Activated naive CD8-positive, alpha-beta T cell (primary cell): ENCODE results near the gene FAM20A.
"Not testable (repeated sequence)": the region's sequence is repeated elsewhere in the genome, so short reads cannot be mapped to it uniquely, and the experiment has no call there.

Source experiments
- H3K27ac Mint-ChIP-seq: one replicate; pipeline ENCODE4 v1.8.0; 2021; ENCODE audit warnings: mixed read lengths
- H3K27me3 Mint-ChIP-seq: one replicate; pipeline ENCODE4 v1.8.0; 2021; ENCODE audit warnings: mixed read lengths
- H3K36me3 Mint-ChIP-seq: one replicate; pipeline ENCODE4 v1.8.0; 2021; ENCODE audit warnings: mixed read lengths
- H3K4me1 Mint-ChIP-seq: one replicate; pipeline ENCODE4 v1.8.0; 2021; ENCODE audit warnings: low read depth, mixed read lengths
- H3K4me3 Mint-ChIP-seq: one replicate; pipeline ENCODE4 v1.8.0; 2021; ENCODE audit warnings: mild to moderate bottlenecking, mixed read lengths
- H3K9me3 Mint-ChIP-seq: one replicate; pipeline ENCODE4 v1.8.0; 2021; ENCODE audit warnings: low read depth, mixed read lengths

The FAM20A gene

DNA sequence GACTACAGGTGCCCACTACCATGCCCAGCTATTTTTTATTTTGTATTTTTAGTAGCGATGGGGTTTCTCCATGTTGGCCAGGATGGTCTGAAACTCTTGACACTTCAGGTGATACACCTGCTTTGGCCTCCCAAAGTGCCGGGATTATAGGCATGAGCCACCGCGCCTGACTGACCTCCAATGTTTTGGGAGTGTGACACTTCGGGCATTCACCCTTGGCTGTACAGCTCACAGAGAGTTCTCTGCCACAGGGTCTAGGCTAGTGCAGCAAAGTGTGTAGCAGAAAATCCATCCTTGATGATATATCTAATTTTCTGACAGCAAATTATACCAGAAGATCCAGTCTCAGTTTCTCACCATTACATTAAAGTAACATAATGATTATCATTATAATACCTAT, 14.1 kb downstream of the FAM20A start:
- Mint-ChIP-seq H3K27me3 (peaks cover 11% of the 10 kb centered on the region), H3K27ac (no peak overlapping the region), H3K4me1 (no peaks in the 10 kb centered on the region), H3K4me3 (no peak overlapping the region), H3K9me3 (peaks cover 10% of the 10 kb centered on the region), H3K36me3 (peaks cover 2% of the 10 kb centered on the region)

DNA sequence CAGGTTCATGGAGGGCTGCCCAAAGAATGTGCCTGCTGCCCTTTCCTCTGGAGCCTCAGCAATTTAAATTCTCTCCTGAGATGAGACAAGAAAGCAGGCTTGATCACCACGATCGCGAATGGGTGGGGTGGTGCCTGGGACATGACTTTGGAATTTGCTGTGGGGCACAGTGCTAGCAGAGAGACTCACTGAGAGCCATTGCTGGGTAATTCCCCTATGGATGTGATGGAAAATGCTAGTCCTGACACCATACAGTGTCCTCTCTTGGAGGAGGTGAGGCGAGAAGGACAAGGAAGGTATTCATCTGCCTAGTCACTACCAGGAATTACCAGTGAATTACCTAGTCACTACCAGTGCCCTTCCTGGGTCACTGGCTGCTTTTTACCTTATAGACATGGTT, 15.5 kb downstream of the FAM20A start:
- Mint-ChIP-seq H3K27me3 (peaks cover 9% of the 10 kb centered on the region), H3K4me3 (no peak overlapping the region), H3K27ac (no peak overlapping the region), H3K9me3 (peaks cover 10% of the 10 kb centered on the region), H3K36me3 (peaks cover 2% of the 10 kb centered on the region), H3K4me1 (no peaks in the 10 kb centered on the region)

DNA sequence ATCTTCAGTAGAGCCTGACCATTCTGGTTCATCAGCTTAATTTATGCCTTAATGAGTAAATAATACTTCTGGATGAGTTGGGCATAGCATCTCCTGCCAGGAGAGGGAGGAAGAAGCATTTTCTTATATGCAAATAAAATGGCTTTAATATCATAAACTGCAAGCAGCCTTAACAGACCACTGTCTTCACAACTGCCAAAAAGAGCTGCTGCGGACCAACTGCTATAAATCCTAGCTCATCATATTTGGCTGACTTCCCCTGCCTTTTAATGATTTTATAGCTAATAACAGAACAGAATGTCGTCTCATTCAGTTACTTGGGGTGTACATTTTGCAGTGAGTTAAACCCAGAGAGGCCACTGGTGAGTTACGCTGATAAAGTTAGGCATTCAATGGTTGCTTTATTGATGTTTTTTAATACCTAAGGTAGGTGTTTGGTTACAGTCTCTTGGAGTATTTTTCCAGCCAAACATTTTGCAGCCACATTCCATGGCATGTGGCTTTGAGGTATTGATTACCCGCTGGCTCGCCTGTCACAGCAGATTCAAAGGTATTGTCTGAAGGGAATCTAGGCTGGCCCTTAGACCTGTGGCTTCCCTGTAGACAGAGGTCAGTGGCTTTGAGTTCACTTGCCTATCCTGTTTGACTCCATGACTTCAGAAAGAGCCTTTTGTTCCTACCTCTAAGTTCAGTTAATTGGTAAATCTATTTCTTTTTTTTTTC, 16.4 kb downstream of the FAM20A start:
- H3K4me1 Mint-ChIP-seq = no peaks in the 10 kb centered on the region
- no peak overlapping the region for H3K4me3 Mint-ChIP-seq
- peaks cover 9% of the 10 kb centered on the region for H3K27me3 Mint-ChIP-seq
- H3K27ac Mint-ChIP-seq = no peak overlapping the region
- H3K9me3 Mint-ChIP-seq = peaks cover 10% of the 10 kb centered on the region
- peaks cover 2% of the 10 kb centered on the region for H3K36me3 Mint-ChIP-seq

DNA sequence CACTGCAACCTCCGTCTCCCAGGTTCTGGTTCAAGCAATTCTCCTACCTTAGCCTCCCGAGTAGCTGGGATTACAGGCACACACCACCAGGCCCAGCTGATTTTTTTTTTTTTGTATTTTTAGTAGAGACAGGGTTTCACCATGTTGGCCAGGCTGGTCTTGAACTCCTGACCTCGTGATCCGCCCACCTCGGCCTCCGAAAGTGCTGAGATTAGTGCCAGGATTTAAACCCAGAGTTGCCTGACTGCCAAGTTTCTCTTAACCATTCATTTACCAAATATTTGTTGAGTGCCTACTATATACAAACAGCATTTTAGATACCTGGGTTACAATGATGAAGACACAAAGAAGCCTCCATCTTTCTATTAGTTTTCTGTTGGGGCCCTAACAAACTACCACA, 18.3 kb downstream of the FAM20A start:
- not testable (repeated sequence) for H3K36me3 Mint-ChIP-seq, H3K4me1 Mint-ChIP-seq, H3K9me3 Mint-ChIP-seq, H3K27ac Mint-ChIP-seq, H3K27me3 Mint-ChIP-seq, H3K4me3 Mint-ChIP-seq

DNA sequence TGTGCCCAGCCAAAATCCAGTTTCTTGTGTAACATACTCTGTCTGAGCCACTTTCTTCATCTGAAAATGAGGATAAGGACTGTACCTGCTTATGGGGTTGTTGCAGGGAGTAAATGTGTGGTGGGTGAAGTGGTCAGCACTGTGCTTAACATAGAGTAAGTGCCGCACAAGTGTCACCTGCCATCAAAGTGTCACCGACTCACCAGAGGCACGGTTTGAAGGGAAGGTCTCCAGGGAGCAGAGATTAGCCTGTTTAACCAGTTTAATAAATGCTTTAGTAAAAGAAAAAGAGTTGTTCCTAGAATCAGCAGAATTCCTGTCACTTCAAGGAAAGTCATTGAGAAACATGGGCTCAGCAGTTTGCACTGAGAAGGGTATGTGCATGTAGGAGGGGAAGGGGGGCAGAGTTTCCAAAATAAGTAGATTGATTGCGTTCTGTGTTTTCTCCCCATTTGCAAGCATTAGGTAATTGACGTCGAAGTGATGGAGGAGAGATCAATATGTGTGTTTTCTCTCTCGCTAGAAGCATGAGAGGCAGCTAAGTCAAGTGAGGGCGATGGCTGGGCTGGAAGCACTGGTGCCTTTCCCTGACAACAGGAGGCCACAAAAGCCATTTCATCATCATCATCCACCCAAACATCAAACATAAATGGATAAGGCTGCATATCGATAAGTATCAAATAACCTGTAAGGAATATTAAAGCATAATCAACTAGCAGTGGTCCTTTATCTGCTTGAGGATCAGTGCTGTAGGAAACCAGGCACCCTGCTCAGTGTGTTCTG, 19.1 kb downstream of the FAM20A start:
- H3K36me3 Mint-ChIP-seq = no peaks in the 10 kb centered on the region
- no peaks in the 10 kb centered on the region for H3K9me3 Mint-ChIP-seq
- peaks cover under 1% of the 10 kb centered on the region for H3K27me3 Mint-ChIP-seq
- no peak overlapping the region for H3K27ac Mint-ChIP-seq
- no peaks in the 10 kb centered on the region for H3K4me1 Mint-ChIP-seq
- no peak overlapping the region for H3K4me3 Mint-ChIP-seq

DNA sequence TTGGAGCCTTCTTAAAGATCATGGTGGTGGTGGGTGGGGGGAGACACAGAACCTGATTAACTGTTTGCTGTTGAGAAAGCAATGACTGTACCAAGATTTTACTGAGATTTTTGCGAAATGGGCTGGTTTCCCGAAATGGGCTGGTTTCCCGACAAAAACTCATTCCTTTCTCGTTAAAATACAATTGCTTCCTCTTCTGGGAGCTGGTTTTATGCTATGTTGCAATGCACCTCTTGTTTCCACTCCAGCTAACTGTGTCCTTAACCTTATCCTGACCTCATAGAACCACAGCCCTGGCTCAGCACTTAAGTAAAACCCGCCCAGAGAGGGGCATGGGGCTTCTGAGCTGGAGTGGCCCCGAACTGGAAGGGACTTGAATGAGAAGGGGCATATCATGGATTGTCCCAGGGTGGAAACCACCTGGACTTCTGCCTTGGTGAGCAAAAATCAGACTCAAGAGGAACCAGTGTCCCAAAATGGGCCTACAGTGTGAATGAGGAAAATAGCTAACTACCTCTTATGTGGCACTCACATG, 20.9 kb downstream of the FAM20A start:
- H3K4me3 Mint-ChIP-seq = no peak overlapping the region
- no peaks in the 10 kb centered on the region for H3K9me3 Mint-ChIP-seq
- H3K36me3 Mint-ChIP-seq = no peaks in the 10 kb centered on the region
- no peaks in the 10 kb centered on the region for H3K27me3 Mint-ChIP-seq
- no peak overlapping the region for H3K27ac Mint-ChIP-seq
- H3K4me1 Mint-ChIP-seq = no peaks in the 10 kb centered on the region

GRCh38 chr17:68579194-68579927, 21.8 kb downstream of the FAM20A start:
- no peaks in the 10 kb centered on the region for H3K27me3 Mint-ChIP-seq
- H3K4me1 Mint-ChIP-seq = no peaks in the 10 kb centered on the region
- H3K9me3 Mint-ChIP-seq = no peaks in the 10 kb centered on the region
- no peak overlapping the region for H3K4me3 Mint-ChIP-seq
- H3K27ac Mint-ChIP-seq = no peak overlapping the region
- no peaks in the 10 kb centered on the region for H3K36me3 Mint-ChIP-seq

GRCh38 chr17:68578236-68578635, 22.9 kb downstream of the FAM20A start:
- no peaks in the 10 kb centered on the region for H3K36me3 Mint-ChIP-seq
- no peaks in the 10 kb centered on the region for H3K27me3 Mint-ChIP-seq
- no peak overlapping the region for H3K27ac Mint-ChIP-seq
- H3K4me3 Mint-ChIP-seq = no peak overlapping the region
- H3K4me1 Mint-ChIP-seq = no peaks in the 10 kb centered on the region
- no peaks in the 10 kb centered on the region for H3K9me3 Mint-ChIP-seq

DNA sequence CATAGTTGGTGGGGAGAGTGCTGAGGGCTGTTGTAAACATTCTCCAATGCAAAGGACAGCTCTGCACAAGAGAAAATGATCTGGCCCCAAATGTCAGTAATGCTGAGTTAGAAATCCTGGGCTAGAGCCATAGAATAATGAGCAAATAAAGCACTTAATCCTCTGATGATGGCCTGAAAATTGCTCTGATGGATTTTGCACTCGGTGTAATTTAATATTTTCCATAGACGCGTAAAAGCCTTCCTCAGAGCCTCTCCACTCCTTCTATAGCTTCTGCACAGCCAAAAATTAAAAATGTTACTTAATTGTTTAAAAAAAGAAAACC, 23.7 kb downstream of the FAM20A start:
- Mint-ChIP-seq H3K4me1 (no peaks in the 10 kb centered on the region), H3K4me3 (no peak overlapping the region), H3K27ac (no peak overlapping the region), H3K27me3 (no peaks in the 10 kb centered on the region), H3K36me3 (no peaks in the 10 kb centered on the region), H3K9me3 (no peaks in the 10 kb centered on the region)

GRCh38 chr17:68576811-68577496, 24.2 kb downstream of the FAM20A start:
- Mint-ChIP-seq H3K4me3 (no peak overlapping the region), H3K36me3 (no peaks in the 10 kb centered on the region), H3K9me3 (no peaks in the 10 kb centered on the region), H3K4me1 (no peaks in the 10 kb centered on the region), H3K27ac (no peak overlapping the region), H3K27me3 (no peaks in the 10 kb centered on the region)

DNA sequence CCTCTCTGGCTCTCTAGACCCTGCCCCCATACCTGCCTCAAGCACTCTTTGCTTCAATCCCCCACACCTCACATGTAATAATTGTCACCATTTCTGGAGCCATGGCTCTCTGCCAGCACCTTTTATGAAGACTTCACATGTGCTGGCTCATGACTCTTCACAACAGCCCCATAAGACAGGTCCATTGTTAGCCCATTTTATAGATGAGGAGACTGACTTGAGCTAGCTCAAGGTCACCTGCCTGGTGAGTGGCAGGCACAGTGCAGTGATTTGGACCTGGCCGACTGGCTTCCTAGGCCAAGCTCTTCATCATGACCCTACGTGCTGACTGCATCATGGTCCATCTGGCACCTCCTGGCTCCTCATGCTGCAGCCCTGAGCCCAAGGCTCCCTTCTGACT, 25.0 kb downstream of the FAM20A start:
- Mint-ChIP-seq H3K4me3 (no peak overlapping the region), H3K36me3 (no peaks in the 10 kb centered on the region), H3K27me3 (no peaks in the 10 kb centered on the region), H3K27ac (no peak overlapping the region), H3K4me1 (no peaks in the 10 kb centered on the region), H3K9me3 (no peaks in the 10 kb centered on the region)

DNA sequence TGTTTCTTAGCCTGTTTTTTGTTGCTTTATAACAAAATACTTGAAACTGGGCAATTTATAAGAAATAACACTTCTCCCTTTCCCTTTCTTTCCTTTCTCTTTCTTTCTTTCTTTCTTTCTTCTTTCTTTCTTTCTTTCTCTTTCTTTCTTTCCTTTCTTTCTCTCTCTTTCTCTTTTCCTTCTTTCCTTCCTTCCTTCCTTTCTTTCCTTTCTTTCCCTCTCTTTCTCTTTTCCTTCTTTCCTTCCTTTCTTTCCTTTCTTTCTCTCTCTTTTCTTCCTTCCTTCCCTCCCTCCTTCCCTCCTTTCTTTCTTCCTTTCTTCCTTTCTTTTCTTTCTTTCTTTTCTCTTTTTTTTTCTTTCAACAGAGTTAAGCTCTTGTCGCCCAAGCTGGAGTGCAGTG, 27.8 kb downstream of the FAM20A start:
- H3K36me3 Mint-ChIP-seq = no peaks in the 10 kb centered on the region
- no peak overlapping the region for H3K4me3 Mint-ChIP-seq
- H3K9me3 Mint-ChIP-seq = no peaks in the 10 kb centered on the region
- H3K27me3 Mint-ChIP-seq = no peaks in the 10 kb centered on the region
- no peak overlapping the region for H3K27ac Mint-ChIP-seq
- no peaks in the 10 kb centered on the region for H3K4me1 Mint-ChIP-seq

GRCh38 chr17:68572138-68572842, 28.9 kb downstream of the FAM20A start:
- Mint-ChIP-seq H3K4me1 (no peaks in the 10 kb centered on the region), H3K27ac (no peak overlapping the region), H3K27me3 (no peaks in the 10 kb centered on the region), H3K9me3 (no peaks in the 10 kb centered on the region), H3K4me3 (no peak overlapping the region), H3K36me3 (no peaks in the 10 kb centered on the region)

GRCh38 chr17:68570526-68570925, 30.6 kb downstream of the FAM20A start:
- Mint-ChIP-seq H3K4me1 (no peaks in the 10 kb centered on the region), H3K27ac (no peak overlapping the region), H3K9me3 (no peaks in the 10 kb centered on the region)

More at GRCh38 chr17:68570526-68570925, 30.6 kb downstream of the FAM20A start:
- Mint-ChIP-seq H3K4me3 (no peak overlapping the region), H3K27me3 (peaks cover 2% of the 10 kb centered on the region), H3K36me3 (peaks cover 3% of the 10 kb centered on the region)
